COLO829 (cell line): Measurements from ENCODE around the gene C16orf54.
"Not testable (repeated sequence)": the region's sequence is repeated elsewhere in the genome, so short reads cannot be mapped to it uniquely, and the experiment has no call there.

Experiments used
- DNase-seq: peaks from one replicate; pipeline ENCODE4 v3.0.0; 2012; ENCODE audit warnings: low spot score

The C16orf54 gene

DNA sequence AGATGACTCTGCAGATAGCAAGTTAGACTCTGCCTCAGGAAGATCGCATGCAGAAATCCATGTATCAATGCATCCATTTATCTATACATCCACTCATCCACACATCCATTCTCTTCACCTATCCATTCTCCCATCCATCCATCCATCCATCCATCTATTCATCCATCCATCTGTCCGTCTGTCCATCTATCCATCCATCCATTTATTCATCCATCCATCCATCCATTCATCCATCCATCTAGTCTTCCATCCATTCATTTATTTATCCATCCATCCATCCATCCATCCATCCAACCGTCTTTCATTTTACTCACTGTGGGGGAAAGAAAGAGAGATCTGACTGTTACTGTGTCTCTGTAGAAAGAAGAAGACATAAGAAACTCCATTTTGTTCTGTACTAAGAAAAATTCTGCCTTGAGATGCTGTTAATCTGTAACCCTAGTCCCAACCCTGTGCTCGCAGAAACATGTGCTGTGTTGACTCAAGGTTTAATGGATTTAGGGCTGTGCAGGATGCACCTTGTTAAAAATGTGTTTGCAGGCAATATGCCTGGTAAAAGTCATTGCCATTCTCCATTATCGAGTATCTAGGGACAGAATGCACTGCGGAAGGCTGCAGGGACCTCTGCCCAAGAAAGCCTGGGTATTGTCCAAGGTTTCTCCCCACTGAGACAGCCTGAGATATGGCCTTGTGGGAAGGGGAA is 5.7 kb downstream of the C16orf54 start:
- not testable (repeated sequence) for DNase-seq

DNA sequence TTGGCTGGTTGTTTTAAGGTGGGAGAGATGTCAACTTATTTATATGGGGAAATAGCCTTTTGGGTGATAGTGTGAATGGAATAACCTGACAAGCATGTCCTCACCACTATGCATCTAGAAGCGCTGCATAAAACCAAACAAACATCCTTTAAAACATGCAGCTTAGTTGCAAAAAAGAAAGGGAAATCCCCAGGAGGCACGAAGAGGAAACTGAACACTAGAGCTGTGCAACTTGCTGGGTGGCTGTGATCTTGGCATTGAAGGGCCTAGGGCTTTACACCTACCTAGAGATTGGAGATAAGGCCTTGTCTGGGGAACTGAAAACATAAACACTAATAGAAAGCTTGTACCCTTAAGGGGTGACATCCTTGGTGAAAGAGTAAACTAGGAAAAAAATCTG is 7.3 kb downstream of the C16orf54 start:
- no peak for DNase-seq

DNA sequence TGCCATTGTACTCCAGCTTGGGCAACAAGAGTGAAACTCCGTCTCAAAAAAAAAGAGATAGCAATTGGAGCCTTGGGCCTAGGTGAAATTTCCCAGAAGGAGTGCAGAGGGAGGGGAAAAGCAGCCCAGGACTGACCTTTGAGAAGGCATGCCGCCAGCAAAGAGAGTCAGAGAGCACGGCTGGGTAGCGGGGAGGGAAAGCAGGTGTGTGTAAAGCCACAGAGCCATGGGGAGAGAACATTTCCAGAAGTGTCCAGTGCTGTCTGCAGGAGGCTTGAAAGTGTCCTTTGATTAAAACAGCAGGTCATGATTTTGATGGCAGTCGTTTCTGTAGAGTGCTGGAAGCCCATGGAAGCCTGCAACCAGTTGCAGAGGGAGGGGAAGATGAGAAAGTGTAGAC is 8.1 kb downstream of the C16orf54 start:
- no peak for DNase-seq

DNA sequence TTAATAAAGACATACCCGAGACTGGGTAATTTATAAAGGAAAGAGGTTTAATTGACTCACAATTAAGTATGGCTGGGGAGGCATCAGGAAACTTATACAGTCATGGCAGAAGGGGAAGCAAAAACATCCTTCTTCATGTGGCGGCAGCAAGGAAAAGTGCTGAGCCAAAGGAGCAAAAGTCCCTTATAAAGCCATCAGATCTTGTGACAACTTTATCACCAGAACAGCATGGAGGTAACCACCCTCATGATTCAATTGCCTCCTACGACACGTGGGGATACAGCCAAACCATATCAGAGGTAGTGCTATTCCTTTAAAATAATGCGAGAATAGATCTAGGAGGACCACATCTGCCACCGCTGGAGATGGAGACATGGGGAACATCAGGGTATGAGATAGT is 9.0 kb downstream of the C16orf54 start:
- no peak for DNase-seq

DNA sequence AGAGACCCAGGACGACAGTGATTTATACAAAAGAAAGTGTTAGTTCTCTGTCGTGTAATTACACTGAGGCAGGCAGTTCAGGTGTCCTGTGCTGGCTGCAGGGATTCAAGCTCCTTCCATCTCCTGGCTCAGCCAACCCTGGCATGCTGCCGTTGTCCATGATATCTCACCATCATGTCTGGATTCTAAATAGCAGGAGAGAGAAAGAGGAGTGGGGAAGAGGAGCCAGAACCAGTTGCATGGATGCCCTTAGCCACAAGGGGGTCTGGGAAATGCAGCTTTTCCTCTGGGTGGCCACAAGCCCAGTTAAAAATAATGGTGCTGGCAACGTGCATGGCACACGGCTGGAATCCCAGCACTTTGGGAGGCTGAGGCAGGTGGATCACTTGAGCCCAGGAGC is 9.7 kb downstream of the C16orf54 start:
- no peak for DNase-seq

DNA sequence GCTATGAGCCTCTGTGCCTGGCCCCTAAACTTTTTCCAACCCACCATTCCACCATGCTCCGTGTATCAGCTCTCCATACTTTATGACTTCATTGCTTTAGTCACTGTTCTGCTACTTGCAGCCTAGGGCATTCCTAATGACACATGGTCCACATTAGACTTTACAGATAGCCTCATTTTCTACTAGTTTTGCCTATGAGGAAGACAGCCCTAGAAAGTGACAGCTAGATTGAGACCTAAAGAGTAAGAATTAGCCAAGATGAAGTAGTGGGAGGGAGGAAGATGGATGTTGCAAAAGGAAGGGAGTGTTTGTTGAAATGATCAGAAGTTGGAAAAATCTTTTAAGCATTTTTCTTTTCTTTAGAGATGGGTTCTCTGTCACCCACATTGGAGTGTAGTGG is 11.0 kb downstream of the C16orf54 start:
- no peak for DNase-seq

DNA sequence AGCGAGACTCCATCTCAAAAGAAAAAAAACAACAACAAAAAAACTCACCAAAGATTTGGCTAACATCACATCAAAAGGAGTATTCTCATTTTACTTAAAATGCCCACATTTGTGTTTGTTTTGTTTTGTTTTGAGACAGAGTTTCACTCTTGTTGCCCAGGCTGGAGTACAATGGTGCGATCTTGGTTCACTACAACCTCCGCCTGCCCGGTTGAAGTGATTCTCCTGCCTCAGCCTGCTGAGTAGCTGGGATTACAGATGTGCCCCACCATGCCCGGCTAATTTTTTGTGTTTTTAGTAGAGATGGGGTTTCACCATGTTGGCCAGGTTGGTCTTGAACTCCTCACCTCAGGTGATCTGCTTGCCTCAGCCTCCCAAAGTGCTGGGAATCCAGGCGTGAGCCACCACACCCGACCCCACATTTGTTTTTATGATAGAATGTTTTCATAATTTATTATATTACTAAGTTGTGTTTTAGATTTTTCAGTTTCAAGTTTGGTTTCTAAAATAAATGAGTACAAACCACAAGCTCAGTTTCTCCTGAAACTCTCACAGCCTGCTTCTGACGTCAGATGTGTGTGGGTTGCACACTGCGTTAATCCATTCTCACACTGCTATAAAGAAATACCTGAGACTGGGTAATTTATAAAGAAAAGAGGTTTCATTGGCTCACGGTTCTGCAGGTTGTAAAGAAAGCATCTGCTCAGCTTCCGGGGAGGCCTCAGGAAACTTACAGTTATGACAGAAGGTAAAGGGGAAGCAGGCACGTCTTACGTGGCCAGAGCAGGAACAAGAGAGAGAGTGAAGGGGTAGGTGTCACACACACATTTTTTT is 13.8 kb downstream of the C16orf54 start:
- not testable (repeated sequence) for DNase-seq

DNA sequence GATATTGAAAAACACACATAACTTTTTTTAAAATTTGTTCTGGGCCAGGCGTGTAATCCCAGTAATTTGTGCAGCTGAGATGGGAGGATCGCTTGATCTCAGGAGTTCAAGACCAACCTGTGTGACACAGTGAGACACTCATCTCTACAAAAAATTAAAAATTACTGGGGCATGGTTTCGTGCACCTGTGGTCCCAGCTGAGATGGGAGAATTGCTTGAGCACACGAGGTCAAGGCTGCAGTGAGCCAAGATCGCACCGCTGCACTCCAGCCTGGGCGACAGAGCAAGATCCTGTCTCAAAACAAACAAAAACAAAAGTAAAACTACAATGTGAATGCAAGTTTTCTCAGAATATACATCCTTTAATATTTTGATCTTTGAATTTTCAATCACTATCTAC is 15.1 kb downstream of the C16orf54 start:
- DNase-seq = no peak

DNA sequence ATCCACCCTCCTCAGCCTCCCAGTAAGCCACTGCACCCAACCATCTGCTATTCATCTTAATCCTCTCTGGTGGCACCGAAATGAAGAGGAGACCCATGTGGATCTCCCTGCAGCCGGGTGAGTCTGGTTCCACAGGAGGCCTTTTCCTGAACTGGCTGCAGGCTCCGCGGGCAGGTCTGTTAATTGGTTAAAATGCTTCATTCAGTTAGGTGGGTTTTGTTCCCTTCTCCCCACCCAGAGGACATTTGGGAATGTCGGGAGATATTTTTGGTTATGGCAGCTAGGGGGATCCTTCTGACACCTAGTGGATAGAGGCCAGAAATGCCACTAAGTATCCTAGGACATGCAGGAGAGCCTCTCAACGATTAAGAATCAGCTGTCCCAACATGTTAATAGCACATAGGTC is 16.7 kb downstream of the C16orf54 start:
- DNase-seq = peak; percentile 71

DNA sequence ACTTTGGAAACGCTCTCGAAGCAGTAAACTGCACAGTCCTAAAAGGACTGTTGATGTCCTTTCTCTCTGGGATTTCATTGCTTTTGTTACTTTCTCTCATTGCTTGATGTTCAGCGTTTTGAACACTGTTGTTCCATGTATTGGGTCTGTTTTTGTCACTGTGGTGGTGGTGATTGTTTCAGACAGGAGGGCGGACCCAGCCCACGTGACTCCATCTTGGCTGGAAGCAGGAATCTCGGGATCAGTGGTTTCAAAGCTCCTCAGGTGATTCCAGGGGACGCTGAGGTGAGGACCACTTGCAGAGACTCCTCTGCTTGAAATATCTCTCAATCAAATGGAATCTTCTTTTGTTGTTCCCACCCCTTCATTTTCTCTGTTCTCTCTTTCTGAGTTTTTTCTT is 18.3 kb downstream of the C16orf54 start:
- DNase-seq = no peak

DNA sequence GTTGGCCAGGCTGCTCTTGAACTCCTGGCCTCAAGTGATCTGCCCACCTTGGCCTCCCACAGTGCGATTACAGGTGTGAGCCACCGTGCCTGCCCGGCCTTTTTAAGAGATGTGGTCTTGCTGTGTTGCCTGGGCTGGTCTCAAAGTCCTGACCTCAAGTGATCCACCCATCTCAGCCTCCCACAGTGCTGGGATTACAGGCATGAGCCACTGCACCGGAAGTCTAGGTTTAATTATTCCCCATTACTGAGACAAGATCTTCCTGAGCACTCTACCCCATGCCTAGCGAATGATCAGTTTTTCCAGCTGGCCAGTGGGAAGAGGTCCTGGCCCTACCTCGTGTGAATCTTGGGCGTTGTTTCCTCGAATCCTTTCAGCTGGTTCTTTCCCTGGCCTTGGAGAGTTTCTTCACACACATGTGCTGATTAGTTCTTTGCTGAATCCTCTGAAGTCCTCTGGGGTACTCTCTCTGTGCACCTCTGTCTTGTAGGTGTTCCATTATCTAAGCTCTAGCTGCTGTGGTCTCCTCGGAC is 18.9 kb downstream of the C16orf54 start:
- no peak for DNase-seq

DNA sequence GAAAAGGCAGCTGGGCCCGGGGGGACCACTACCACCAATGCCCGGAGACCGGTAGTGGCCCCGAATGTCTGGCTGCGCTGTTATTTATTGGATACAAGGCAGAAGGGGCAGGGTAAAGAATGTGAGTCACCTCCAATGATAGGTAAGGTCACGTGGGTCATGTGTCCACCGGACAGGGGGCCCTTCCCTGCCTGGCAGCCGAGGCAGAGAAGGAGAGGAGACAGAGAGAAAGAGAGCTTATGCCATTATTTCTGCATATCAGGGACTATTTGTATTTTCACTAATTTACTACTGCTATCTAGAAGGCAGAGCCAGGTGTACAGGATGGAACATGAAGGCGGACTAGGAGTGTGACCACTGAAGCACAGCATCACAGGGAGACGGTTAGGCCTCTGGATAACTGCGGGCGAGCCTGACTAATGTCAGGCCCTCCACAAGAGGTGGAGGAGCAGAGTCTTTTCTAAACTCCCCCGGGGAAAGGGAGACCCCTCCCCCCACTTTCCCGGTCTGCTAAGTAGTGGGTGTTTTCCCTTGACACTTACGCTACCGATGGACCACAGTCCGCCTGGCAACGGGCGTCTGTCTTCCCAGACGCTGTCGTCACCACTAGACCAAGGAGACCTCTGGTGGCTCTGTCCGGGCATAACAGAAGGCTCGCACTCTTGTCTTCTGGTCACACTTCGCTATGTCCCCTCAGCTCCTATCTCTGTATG is 24.5 kb downstream of the C16orf54 start:
- not testable (repeated sequence) for DNase-seq

DNA sequence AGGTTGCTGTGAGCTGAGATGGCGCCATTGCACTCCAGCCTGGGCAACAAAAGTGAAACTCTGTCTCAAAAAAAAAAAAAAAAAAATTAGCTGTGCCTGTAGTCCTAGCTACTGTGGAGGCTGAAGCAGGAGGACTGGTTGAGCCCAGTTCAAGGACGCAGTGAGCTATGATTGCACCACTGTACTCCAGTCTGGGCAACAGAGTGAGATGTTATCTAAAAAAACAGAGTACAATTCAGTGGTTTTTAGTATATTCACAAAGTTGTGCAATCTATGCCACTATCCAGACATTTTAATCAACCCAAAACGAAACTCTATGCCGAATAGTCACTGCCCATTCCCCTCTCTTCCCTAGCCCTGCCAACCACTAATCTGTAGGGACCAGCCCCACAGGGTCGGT is 25.1 kb downstream of the C16orf54 start:
- no peak for DNase-seq

DNA sequence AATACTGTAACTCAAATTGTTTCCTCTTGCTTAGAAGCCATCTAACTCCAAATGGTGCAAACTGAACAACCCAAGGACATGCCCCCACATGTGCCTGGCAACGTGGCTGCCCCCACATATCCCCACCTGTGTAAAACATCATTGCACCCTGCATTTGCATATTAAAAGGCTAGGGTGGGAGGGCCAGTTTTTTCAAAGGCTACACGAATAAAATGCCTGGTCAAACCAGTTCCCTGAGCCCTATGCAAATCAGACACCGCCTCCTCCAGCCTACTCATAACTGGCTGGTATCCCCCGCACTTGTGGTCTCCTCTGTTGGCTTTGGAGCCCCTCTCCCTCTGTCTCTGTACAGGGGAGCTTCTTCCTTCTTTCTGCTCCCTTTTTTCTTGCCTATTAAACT is 26.7 kb downstream of the C16orf54 start:
- no peak for DNase-seq

DNA sequence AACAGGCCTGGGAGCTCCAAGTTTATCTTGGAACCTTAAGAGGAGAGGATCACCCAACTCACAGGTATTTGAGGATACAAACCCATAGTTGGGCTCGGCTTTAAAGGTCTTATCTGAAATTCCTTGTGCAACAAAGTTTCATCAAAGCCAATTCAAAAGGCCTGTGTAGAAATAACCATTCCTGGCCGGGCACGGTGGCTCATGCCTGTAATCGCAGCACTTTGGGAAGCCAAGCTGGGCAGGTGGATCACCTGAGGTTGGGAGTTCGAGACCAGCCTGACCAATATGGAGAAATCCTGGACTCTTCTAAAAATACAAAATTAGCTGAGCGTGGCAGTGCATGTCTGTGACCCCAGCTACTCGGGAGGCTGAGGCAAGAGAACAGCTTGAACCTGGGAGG is 28.7 kb downstream of the C16orf54 start:
- DNase-seq = no peak

DNA sequence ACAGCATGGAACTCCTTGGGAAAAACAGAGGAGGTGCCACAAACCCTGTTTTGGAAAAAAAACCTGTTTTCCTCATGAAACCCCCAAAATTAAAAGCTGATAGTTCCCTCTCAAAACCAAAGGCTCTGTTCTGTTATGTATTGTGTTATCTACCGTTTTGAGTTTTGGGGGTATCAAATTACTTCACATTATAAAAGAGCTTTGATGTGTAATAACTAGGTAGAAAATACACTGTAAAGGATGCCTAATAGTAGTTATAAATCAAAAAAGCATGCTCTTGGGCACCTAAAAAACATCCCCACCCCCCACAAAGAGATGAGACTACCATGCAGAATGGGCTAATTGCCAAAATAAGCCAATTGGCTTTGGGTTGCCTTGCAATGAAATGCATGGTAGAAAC is 30.8 kb downstream of the C16orf54 start:
- DNase-seq = no peak

DNA sequence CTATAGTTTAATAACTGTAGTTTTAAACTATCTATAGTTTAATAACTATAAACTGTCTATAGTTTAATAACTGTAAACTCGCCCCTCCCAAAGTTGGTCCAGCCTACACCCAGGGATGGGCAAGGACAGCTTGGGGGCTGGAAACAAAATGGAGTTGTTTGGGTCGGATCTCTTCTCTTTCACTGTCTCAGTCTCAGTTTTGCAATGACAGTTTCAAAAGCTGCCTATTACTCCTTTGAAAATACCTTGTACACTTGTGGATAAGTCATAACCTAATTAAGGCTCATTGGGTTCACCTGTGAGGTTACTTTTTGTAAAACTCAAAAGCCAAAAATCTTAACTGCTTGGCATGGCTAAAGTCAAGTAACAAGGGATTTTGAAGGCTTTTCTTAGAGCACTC is 31.4 kb downstream of the C16orf54 start:
- DNase-seq = no peak

DNA sequence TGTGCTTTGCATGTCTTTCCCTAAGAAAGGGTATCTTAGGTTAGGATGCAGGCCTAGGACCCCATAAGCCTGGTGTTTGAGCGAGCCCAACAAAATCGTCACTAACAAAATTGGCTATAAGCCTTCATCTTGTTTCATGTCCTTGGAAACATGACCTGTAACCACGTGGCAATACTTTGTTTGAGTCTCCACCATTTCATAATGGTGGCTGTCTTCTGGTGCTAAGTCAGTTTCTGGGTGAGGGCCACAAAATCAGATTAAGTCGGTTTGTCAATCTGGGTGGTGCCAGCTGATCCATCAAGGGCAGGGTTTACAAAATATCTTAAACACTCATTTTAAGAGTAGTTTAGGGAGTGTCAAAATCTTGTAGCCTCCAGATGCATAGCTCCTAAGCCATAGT is 33.0 kb downstream of the C16orf54 start:
- no peak for DNase-seq

DNA sequence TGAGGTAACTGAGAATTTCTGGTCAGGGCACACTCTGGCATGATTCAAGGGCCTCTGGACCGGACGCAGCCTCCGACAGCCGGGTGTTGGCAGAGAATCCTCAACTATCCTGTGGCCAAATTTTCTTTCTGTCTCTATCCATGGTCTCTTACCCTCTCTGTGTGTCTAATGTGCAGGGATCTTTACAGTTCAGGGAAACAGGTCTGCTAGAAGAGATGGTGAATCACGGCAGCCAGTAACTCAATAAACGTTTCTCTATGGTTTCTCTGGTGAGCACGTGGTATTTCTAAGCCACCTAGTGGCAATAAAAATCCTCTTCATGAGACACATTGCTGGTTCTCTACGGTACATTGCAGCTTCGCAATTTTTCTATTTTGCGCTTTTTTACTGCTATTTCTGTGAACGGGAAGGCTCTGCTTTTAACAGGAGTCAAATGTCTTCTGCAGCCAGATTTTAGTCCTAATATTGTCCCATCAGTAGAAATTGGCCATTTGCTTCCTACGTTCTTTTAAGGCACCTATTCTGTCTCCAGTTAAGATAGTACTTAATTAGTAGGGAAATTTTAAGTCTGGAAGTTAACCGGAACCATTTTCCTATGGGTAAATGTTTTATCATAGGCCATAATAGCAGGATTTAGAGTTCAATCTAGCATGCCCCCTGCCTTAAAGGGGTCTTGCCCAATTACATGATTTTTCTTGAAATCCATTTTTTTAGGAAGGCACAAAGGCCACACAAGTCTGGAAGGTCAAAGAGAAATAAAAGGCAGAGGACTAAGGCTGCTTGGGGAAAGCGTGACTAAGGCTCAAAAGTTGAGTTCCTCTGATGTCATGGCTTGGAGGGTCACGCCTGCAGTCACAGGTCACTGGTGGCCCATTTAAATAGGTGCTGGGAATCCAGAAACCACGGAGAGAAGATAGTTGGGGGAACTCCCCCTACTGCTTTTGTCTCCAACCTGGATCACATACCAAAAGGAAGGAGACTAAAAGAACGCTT is 35.3 kb downstream of the C16orf54 start:
- DNase-seq = peak; percentile 74

DNA sequence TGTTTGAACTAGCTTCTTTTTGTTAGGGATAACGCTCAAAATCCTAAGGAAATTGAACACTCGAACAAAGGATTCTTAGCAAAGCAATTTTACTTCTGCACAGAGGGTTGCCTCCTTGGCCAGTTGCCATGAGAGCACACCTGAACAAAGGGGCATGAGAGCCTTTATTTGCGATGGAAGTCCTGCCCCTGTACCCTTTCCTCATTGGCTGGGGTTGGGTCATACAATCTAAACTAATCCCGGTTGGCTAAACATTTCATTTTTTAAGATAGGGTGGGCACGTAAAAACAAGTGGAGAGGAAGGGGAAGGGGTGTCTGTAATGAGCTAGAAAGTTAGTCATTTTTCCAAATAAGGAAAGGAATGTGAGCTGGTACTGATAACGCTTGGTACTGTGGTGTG is 36.1 kb downstream of the C16orf54 start:
- not testable (repeated sequence) for DNase-seq

DNA sequence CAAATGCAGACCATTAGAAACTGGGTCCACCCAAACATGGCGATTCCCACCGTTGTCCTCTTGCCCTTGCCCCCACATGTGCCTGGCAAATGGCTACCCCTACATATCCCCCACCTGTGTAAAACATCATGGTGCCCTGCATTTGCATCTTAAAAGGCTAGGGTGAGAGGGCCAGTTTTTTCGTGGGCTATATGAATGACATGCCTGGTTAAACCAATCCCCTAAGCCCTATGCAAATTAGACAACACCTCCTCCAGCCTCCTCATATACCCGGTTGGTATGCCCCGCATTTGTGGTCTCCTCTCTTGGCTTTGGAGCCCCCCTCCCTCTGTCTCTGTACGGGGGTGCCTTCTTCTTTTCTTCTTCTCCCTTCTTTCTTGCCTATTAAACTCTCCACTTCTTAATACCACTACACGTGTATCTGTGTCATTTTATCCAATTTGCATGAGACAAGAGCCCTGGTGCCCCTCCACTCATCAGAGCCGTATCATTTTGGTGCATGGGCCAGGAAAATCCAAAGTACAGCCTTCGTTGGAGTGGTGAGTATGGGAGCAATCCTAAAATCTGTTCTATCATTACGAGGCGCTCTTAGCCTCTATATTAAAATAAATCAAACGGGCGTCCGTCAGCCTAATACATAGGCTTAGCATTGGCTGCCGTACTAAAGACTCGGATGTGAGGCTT is 36.7 kb downstream of the C16orf54 start:
- DNase-seq = no peak
